NCI-H2171 (cell line): ENCODE results near the gene RIPK3.

Source experiments
- DNase-seq: peaks from one replicate; lab custom pipeline; 2025; lab: John Stamatoyannopoulos, UW

RIPK3 gene

DNA sequence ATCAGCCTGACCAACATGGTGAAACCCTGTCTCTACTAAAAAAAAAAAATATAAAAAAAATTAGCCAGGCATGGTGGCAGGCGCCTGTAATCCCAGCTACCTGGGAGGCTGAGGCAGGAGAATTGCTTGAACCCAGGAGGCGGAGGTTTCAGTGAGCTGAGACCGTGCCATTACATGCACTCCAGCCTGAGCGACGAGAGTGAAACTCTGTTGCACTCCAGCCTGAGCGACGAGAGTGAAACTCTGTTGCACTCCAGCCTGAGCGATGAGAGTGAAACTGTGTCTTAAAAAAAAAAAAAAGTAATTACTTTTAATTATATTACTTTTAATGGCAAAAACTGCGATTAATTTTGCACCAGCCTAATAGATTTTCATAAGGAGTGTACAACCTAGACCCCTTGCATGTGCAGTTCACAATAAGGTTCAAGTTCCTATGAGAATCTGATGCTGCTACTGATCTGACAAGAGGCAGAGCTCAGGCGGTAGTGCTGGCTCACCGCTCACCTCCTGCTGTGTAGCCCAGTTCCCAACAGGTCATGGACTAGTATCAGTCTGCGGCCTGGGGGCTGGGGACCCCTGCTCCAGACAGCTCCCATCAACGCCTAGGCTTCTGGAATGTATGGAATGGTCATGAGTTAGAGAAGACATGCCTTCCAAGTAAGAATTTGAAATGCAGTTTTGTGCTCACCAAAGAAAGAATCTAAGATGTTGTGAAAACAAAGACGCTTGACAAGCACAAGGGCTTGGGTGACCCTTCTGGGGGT, 18.4 kb downstream of the RIPK3 start:
- no peak for DNase-seq

DNA sequence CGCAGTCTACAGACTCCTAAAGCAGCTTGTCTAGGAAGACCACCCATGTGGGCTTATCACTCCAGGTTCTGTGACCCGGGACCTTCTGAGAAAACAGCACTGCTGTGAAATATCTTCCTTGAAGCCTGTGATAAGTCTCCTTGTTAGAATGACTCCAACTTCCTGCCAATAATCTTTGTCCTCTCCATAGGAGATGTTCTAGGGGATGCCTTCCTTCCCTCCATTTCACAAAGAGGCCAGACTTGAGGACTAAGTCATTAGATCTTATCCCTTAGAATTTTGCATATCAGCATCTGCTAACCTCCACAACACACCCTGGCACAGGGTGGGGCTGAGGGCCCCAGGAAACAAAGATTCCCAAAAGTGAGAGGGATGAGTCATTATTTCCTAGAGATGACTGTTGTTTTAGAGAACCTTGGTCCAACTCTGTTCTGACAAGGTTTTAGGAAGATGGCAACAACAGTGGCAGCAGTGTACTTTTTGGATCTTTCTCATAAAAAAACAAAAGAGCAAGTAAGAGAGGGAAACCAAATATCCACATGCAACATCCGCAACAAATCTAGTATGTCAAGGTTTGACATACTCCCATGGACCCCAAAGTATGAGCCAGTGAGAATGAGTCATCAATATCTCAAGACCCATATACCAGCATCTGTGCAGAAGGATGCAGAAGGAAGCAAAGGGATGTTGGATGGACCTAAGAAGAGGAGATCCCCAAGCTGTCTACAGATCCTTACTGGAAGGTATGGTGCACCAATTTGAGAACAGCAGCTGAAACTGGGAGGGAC, 22.5 kb downstream of the RIPK3 start:
- DNase-seq = no peak

DNA sequence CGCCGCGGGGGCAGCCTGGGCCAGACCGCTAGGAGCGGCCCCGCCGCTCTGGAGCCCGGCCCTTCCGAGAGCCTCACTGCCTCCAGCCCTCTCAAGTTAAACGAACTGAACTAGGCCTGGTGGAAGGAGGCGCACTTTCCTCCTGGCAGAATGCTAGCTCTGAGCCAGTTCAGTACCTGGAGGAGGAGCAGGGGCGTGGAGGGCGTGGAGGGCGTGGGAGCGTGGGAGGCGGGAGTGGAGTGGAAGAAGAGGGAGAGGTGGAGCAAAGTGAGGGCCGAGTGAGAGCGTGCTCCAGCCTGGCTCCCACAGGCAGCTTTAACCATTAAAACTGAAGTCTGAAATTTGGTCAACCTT, 23.2 kb downstream of the RIPK3 start:
- no peak for DNase-seq

DNA sequence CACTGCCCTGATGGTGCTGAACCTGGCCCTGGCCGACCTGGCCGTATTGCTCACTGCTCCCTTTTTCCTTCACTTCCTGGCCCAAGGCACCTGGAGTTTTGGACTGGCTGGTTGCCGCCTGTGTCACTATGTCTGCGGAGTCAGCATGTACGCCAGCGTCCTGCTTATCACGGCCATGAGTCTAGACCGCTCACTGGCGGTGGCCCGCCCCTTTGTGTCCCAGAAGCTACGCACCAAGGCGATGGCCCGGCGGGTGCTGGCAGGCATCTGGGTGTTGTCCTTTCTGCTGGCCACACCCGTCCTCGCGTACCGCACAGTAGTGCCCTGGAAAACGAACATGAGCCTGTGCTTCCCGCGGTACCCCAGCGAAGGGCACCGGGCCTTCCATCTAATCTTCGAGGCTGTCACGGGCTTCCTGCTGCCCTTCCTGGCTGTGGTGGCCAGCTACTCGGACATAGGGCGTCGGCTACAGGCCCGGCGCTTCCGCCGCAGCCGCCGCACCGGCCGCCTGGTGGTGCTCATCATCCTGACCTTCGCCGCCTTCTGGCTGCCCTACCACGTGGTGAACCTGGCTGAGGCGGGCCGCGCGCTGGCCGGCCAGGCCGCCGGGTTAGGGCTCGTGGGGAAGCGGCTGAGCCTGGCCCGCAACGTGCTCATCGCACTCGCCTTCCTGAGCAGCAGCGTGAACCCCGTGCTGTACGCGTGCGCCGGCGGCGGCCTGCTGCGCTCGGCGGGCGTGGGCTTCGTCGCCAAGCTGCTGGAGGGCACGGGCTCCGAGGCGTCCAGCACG, 23.8 kb downstream of the RIPK3 start:
- DNase-seq = no peak

DNA sequence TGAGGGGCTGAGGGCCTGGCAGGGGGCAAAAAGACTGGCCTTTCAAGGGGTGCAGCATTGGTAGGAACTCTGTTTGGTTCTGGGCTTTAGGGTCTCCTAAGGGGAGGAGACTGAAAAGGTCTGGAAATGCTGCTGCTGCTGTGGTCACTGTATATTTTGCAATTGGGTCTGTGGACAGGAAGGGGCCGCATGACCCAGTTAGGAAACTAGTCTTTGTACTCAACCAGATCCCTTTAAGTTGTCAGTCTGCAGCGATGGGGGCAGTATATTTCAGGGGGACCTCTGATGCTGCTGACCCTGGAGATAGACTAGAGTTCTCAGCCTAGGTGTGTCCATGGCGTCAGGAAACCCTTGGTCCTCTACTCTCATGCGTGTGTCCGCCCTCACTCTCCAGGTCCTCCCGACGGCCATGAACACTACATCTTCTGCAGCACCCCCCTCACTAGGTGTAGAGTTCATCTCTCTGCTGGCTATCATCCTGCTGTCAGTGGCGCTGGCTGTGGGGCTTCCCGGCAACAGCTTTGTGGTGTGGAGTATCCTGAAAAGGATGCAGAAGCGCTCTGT, 24.5 kb downstream of the RIPK3 start:
- no peak for DNase-seq

DNA sequence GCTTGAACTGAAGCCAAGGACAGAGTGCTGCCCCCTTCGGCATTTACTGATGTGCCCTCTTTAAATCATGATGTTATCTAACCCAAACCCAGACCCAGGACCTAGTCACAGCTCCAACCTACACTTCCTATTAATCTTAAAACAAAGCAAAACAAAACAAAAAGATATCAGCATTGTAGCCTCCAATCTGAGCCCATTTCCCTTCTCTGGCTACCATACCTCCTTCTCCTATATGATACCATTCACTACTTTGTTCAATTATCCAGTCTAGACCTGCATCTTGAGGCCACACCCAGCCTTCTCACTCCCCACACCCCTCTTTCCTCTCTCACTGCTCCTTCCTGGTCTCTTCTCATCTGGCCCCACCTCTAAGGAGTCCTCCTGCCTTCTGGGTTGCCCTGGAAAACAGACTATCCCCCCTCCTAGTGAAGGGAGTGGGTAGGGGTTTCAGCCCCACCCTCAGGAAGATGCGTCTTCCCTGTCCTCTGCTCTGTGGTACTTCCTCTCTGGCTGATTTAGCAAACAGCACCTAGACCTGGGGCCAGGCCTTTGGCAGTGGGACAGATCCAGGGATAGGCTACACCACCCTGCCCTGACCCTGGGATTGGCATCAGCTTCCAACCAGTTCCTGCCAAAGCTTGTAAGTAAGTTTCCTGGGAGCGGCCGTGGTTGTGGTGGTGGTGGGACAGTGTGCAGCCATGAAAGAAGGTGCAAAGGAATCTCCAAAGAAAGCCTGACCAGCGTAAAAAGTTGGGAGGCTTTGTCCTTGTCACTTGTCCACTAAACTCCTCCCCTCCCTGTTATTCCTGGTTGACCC, 25.2 kb downstream of the RIPK3 start:
- no peak for DNase-seq

DNA sequence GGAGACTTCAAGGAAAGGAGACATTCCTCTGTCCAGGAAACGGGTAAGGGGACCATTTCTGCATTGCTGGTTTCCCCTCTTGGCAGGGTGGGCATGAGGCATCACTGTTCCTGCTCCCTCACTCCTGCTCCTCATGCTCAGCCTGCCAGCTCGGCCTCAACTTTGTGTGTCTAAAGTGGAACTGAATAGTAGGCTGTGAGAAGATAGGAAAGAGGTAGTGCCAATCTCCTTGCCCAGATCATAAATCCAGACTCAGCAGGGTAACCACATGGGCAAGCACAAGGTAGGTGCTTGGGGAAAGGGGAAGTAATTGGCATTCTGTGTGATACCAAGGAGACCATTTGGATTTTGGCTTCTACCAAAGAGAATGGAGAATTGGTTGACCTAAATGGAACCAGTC, 25.9 kb downstream of the RIPK3 start:
- DNase-seq = no peak

DNA sequence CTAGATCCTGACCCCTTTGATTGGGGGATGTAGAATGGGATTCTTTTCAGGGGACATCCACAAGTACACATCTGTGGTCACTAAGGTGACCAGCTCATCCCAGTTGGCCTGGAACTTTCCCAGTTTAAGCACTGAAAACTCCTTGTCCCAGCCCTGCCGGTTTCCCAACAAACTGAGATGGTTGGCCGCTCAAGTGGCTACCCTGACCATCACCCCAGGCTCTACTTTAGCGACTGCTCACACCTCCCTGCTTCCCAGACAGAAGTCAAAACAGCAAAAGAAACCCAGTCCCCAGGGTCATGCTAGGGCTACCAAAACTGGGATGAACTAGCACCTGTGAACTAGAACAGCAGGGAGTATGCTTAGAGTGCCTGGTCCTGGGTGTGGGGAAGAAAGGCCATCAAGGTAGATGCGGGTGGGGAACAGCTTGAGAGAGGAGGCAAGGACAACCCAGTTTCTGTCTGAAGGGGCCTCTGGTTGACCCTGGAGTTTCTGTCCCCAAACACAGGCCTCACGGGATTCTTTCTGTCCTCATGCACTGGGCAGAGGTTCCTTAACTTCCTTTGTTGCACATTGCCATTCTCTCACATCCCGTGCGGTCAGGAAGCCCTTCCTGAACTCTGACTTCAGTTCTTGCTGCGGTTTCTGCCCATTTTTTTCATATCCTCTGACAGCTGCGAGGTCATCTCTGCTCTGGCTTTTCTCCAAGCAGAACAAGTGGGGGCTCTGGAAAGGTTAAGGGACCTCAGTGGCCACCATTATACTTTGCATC, 26.9 kb downstream of the RIPK3 start:
- DNase-seq = no peak

DNA sequence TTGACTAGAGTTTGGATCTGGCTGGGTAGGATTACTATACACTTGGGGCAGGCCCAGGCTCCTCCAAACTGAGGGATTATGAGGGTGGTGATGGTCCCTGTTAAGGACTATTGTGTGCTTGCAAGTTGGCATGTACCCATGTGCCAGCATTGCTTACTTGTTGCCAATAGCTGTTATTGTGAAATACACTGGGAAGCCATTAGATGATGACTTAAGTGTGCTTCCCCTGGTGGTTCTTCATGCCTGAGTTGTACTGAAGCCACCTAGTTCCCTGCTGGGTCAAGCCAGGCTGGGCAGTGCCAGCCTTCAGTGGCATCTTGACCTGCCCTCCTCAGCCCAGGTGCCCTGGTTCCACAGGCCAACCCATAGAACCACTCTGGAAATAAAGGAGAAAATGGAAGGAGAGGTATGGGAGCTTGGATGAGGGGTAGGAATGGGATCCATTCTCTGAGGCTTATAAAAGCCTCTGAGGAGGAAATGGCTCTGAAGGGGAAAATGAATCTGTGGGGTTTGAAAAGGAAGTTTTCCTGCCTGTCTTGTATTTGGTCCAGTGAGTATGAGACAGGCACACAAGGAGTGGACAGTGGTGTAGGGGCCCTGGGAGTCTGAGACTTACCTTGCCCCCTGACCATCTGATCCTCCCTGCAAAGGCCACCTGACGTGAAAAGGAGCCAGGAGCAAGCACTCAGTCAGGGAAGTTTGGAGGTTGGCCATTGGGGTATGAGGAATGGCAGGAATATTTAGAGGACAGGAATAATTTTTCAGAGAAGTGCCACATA, 27.8 kb downstream of the RIPK3 start:
- no peak for DNase-seq

DNA sequence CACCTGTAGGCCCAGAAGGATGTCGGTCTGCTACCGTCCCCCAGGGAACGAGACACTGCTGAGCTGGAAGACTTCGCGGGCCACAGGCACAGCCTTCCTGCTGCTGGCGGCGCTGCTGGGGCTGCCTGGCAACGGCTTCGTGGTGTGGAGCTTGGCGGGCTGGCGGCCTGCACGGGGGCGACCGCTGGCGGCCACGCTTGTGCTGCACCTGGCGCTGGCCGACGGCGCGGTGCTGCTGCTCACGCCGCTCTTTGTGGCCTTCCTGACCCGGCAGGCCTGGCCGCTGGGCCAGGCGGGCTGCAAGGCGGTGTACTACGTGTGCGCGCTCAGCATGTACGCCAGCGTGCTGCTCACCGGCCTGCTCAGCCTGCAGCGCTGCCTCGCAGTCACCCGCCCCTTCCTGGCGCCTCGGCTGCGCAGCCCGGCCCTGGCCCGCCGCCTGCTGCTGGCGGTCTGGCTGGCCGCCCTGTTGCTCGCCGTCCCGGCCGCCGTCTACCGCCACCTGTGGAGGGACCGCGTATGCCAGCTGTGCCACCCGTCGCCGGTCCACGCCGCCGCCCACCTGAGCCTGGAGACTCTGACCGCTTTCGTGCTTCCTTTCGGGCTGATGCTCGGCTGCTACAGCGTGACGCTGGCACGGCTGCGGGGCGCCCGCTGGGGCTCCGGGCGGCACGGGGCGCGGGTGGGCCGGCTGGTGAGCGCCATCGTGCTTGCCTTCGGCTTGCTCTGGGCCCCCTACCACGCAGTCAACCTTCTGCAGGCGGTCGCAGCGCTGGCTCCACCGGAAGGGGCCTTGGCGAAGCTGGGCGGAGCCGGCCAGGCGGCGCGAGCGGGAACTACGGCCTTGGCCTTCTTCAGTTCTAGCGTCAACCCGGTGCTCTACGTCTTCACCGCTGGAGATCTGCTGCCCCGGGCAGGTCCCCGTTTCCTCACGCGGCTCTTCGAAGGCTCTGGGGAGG, 28.9 kb downstream of the RIPK3 start, which contains the start of gene LTB4R:
Gene LTB4R (plus strand): TSS at position 857 of the 959 bp plus-strand sequence. CDS start 4,150 bp downstream, outside the sequence.
- no peak for DNase-seq

DNA sequence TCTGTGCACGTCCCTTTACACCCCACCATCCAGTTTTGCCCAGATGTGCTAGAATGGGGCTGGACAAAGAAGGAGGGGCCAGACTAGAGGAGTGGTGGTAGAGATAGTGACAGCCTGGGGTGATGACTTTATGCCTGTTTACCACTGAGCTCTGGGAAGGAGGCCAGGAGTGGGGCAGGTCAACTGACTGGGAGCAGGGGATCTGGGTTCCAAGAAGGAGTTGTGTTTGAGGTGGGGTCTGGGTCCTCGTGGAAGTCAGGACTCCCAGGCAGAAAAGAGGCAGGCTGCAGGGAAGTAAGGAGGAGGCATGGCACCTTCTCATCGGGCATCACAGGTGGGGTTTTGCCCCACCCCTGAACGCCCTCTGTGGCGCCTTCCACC, 29.5 kb downstream of the RIPK3 start:
- DNase-seq = no peak

DNA sequence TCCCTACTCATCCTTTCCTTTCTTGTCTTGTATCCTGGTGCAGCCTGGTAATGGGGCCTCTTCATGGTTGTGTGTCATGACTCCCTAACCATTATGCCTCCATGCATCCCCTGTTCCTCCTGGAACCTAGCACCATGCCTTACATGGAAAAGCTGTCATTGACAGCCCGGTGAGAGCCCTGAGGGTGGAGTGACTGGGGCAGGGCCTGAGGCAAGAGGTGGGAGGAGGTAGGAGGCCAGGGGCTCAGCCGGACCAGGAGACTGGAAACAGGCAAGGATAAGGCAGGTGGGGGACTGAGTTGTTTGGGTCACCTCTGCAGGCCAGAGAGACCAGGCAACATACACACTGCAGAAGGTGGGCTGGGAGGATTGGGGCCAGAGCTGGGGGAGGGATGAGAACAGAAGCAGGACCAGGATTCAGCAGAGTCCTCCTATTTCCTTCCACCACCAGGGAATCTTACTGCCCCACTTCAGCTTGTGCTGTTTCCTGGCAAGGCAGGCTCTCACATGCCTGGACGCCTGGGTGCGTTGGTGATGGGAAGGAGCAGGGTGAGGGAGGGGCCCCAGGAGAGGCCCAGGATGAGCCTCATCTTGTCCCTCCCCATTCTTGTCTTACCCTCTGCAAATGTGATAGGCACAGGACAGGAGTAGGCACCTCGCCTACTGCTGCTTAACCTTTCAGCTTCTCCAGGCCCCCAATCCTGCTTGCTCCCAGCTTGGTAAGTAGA, 30.1 kb downstream of the RIPK3 start, which contains the start of gene LTB4R2:
Gene LTB4R2 (plus strand): TSS at position 603 of the 727 bp plus-strand sequence. CDS start 525 bp downstream, outside the sequence.
- DNase-seq = no peak

DNA sequence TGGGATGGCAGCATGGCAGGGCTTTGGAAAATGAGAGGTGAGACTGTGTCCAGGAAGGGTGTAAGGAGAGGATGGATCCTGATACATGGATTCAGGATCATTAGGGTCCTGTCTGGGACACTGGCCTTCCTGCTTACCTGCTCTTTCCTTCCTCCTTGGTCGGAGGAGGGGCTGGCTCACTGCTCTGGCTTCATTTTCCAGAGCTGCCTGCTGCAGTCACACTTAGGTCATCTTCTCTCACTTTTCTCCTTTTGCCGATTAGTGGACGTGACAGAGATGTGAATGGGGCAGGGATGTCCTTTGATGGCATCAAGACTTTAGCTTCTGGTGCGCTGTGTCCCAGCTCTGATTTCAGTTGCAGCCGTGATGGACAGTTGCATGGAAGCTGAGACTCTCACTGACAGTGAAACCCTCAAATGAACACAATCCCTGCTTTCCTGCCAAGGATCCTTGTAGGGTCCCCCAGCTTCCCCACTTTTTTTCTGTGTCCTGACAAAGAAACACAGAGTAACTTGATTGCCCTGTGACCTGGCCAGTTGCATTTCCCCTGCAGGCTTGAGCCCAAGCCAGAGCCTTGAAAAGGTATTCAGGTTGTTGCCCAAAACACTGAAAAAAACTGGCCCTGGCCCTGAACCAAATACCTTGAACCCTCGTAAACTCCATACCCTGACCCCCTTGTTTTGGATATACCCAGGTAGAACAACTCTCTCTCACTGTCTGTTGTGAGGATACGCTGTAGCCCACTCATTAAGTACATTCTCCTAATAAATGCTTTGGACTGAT, 31.3 kb downstream of the RIPK3 start:
- no peak for DNase-seq

DNA sequence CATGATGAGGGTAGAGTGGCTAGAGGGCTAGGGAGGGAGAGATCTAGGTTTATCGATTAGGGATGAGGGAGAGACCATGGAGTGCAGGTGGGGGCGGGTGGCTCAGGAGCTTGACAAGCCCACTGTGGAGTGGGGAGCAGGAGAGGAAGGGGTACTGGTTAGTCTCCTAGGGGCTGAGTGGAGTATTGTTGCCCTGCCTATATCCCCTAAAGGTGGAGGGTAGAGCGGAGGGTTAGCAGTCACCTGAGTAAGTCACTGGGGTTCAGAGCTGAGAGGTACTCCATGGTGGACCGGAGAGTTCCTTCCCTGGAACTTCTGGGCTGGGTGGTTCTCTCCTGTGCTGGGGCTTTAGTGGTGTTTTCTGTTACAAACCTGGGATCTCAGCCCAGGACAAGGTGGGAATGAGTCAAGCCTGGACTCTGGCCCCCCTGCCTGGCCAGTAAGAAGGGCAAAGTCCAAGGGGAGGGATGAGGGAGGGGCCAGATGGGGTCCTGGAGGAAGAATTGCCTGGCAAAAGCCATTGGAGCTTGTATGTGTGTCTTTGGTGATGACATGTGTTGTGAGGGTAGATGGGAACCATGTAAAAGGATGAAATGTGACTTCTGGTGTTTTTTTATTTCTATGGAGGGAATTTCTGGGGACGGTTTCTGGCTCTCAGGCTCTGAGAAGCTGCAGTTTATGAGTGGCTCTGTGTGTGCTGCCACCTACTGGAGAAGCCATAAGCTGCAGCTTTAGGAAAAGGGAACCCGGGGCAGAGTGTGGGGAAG, 32.0 kb downstream of the RIPK3 start, which contains the start of gene CIDEB:
Gene CIDEB (minus strand): TSS at position 403 of the 767 bp plus-strand sequence. CDS start 119 bp downstream, at position 284.
- peak; percentile 10 for DNase-seq

DNA sequence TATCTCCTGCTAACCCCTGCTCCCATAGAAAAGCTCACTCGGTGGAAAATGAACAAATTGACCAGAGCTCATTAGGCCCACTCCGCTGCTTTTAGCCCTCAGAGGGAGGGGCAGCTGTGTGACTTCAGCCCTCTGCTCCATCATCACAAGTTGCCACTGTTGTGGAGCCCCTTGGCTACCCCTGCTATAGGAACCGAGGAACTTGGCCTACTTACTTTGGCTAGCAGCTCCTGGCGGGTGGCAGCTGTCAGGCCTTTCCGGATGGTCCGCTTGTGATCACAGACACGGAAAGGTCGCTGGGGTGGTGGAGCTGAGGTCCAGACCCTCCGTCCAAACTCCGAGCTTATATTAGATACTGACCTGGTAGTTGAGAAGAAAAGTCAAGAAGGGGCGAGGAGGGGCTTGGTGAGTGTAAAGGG, 32.6 kb downstream of the RIPK3 start:
- no peak for DNase-seq

DNA sequence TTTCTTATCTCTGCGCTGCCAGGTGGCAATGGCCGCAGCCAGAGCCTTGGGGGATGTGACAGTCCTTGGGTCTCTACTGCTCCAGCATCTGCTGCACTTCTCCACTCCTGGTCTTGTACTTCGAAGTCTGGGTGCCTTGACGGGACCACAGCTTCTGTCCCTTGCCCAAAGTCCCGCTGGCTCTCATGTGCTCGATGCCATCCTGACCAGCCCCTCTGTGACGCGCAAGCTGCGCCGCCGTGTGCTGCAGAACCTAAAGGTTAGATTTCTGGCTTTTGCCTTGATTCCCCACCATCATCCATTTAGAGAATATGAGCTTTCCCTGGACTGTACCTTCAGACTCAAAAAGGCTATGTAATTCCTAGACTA, 35.8 kb downstream of the RIPK3 start:
- DNase-seq = no peak
